CD4-positive, alpha-beta T cell treated with Interleukin-10 for 1 hour (primary cell): ENCODE measurements around the gene PER3.

Experiments
- DNase-seq: peaks from one replicate; pipeline ENCODE4 v3.0.0-alpha.2; 2020

PER3 gene

DNA sequence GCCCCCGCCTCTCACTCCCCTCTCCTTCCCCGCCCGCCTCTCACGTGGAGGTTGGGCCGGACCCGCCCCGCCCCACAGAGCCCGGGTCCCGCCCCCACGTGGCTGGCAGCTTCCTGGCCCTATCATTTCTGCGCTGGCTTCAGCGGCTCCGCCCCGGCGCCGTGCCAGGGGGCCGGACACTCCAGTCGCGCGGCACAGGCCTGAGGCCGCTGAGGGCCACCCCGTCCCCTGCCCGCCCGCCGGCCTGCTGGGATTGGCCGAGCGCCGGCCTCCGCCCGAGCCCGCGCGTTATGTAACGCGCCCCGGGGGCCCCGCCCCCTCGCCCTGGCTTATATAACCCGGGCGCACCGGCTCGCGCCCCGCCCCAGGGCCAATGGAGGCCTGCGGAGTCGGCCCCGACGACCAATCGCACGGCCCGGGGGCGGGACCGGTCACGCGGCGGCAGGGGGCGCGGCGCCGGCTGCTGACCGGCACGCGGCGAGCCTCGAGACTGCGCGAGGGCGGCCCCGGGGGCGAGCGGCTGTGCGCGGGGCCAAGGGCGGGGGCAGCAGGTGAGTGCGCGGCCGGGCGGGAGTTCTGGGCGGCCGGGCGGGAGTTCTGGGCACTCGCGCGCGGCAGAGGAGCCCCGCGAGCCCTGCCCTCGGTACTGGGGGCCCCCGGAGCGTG is at the start of gene PER3:
Gene PER3, plus strand, starts transcription at position 466 of the 666 bp plus-strand sequence. CDS start 587 bp downstream, outside the sequence.
- peak; percentile 94 for DNase-seq

GRCh38 chr1:7738044-7738443 is 46.0 kb upstream of the PER3 start:
- DNase-seq = no peak

GRCh38 chr1:7743346-7743745 is 40.7 kb upstream of the PER3 start:
- no peak for DNase-seq

GRCh38 chr1:7744882-7745281 is 39.2 kb upstream of the PER3 start:
- DNase-seq = no peak

GRCh38 chr1:7745783-7746182 is 38.3 kb upstream of the PER3 start:
- no peak for DNase-seq

DNA sequence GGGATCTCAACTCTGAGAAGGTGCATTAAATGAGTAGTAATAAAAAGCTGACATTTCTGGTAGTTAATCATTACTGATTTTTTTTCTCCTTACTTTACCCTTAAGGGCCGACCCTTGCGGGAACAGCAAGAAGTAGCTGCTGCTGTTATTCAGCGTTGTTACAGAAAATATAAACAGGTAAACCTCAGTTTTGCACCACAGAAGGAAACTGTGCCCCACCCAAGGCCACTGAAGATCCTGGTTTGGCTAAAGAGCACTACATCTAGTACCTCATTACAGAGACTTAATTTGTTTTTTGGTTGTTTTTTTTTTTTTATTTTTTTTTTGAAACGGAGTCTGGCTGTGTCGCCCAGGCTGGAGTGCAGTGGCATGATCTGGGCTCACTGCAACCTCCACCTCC is 36.5 kb upstream of the PER3 start:
- DNase-seq = no peak

DNA sequence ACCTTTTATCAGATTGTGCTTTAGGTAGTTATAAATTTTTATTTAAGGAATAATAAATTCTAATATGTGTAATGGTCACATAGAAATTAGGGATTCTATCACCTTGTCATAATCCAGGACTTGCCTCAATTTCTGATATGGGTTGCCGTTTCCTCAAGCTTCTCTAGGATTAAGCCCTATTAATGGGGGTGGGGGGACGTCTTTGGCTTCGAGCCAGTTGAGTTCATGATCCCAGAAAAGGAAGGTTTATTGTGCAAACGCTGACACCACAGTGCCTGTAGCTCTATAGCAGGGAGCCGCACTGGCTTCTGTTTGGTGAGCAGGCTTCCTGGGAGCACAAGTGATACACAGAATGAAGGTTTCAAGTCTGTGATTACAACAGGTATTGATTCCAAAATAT is 35.0 kb upstream of the PER3 start:
- no peak for DNase-seq

DNA sequence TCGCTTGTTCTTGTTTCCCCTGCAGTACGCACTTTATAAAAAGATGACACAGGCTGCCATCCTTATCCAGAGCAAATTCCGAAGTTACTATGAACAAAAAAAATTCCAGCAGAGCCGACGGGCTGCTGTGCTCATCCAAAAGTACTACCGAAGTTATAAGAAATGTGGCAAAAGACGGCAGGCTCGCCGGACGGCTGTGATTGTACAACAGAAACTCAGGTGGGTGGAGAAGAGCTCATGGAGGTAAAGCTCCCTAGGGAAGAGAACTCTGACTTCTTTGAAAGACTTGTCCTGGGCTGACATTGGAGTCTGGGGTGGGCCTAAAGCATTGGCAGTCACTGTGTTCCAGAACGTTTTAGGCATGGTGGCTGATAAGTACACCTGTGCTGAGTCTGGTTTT is 32.9 kb upstream of the PER3 start:
- DNase-seq = no peak

- peak; percentile 65 for DNase-seq
Measured at GRCh38 chr1:7752512-7753417, 31.3 kb upstream of the PER3 start.

GRCh38 chr1:7753641-7754040 is 30.4 kb upstream of the PER3 start:
- no peak for DNase-seq

DNA sequence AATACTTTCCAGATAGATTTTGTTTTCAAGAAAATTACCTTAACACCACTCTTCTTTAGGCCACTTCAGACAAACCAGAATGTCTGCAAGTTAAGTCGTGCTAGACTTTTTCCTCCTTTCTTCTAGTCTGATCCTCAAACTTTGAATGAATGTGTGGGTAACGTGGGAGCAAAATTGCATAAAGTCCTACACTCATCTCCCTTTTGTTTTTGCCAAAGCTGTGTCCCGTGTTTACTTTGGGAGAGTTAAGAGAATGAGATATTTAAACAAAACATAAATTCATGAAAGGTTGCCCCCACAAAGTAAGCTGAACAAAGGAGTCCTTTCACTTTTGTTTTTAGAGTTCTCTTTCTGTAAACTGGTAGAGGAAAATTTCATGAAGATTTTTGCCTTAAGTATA is 29.9 kb upstream of the PER3 start:
- no peak for DNase-seq

DNA sequence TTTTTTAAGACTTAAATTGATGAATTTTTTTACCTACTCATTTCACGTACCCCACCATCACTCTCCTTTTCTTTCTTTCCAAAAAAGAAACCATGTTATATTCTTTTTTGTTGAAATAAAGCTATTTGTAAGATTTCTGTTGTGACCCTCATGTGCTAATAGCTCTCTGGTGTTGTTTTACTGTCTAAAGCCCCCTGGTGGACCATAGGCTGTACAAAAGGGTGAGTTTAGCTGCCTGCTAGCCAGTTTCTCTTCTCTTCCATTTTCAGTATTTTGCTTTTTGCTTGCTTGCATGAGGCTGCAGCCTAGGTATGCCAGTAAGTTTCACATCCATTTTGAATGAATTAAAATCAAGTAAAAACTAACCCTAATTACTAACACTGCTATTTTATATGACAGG is 28.6 kb upstream of the PER3 start:
- no peak for DNase-seq

DNA sequence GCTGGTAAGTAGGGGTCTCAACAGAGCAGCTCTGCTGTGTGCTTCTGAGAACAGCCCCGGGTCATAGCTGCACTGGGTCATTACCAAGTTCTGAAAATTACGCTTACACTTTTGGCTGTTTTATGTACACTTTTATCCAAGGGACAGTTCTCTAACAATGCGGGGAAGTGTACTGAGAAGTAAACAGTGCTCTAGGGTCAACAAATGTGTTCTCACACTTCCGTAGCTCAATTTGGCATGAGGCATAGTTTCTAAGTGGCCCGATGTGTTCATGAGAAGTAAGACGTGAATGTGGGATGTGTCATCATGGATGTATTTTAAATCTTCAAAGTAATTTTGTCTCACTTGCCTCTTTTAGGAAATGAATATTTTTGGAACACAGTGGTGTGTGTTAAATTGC is 23.8 kb upstream of the PER3 start:
- DNase-seq = no peak

DNA sequence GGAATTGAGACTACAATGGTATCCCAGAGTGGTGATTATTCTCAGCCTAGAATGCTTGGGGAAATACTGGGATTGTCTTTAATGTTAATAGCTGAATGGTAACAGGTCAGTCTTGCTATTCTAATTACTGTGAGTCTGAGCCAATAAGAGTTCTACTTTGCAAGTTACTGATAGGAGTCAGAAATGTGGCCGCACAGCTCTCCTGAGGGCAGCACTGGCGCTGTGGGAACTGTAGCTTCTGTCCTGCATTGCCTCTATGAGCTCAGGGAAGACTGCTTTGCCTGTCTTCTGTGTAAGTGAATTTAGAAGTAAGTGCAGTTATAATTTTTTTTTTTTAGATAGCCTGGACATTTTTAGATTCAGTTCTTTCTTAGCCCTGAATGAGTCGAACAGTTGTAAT is 23.0 kb upstream of the PER3 start:
- DNase-seq = no peak

GRCh38 chr1:7767176-7767575 is 16.9 kb upstream of the PER3 start:
- no peak for DNase-seq

DNA sequence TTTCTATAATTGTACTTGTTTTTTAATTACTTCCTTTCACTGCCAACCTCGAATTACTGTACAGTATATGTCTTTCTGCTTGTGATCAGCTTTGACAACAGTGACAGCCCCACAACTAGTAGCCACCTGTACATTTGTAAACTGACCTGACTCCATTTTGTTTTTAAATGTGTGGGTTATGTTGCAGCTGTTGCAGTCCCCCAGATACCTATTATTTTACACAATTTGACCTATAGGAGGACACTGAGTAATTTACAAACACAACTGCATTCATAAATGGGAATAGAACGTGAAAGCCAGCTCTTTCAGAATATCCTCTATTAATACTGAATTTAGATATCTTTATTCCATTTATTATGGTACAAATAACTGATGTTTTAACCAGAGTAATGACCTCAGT is 15.5 kb upstream of the PER3 start:
- no peak for DNase-seq

DNA sequence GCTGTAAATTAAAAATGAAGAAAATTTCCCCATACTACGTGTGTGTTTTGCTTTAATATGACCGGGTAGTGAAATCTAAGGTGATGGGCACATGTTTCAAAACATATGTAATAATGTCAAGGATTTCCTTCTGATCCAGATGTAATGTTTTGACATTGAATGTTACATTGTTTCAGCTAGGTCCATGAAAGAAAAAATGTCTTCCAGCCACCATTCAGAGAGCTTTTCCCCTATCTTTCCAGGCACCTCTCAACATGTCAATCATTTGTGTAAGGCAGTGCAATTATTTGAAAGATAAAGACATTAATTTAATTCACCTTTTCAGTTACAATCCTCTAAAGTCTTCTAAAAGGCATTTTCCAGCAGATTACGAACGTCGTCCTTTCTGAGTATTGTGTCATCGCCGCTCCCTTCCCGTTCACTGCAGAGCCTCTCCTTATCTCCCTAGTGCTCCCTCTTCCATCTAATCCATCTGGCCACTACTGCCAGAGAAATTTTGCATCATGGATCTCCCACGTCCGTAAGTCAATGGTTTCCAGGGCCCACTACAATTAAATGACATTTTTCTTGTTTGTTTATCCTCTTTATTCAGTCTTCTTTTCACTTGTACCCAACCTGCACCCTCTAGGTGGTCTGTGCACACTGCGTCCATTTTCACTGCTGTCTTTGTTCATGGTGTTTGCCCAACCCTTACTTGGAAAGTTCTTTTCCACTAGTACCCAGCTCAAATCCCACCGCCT is 14.2 kb upstream of the PER3 start:
- DNase-seq = no peak

GRCh38 chr1:7770669-7770996 is 13.5 kb upstream of the PER3 start:
- DNase-seq = peak; percentile 37

DNA sequence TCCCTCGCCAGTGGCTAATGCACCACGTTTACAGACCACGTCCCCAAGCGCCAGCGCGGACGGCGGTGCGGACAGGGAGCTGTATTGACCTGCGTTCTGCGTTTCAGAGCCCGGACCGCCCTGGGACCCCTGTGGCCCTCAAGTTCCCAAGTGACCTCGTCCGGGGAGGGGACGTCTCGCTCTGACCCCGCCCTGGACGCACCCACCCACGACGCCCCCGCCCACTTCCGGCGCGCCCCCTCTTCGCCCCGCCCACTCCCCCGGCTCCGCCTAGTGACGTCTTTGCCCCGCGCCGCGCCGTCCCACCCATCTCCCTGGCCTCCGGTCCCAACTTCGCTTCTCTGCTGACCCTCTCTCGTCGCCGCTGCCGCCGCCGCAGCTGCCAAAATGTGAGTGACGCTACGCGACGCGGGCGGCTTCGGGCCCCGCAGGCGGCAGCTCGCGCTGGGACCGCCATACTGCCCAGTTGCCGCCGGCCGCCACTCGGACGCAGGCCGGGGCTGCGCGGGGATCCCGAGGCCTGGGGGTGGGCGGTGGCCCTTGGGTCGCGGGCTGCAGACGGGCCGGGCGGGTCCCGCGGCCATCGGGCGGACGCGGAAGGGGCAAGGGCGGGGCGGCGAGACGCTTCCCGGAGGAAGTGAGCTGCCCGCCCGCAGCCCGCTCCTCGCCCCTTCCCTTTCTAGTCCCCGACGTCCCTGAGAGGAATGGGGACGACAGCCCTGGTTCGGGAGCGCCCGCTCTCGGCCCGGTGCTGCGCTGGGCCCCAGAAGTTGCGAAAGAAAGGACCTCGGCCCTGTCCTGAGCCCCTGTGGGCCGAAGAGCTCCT is 12.9 kb upstream of the PER3 start, which contains the start of gene VAMP3:
Gene VAMP3, plus strand, starts transcription at position 300 of the 826 bp plus-strand sequence. Its CDS starts 88 bp downstream, at position 388.
- DNase-seq = peak; percentile 88

- DNase-seq = no peak
Measured at GRCh38 chr1:7771823-7772299, 12.2 kb upstream of the PER3 start.

- no peak for DNase-seq
Measured at GRCh38 chr1:7777591-7777990, 6.5 kb upstream of the PER3 start.

GRCh38 chr1:7778133-7778628 is 5.9 kb upstream of the PER3 start:
- DNase-seq = no peak
